GM23248 (cell line): Measurements from ENCODE around the gene ISG20L2. TPM values are rescaled to one million over a fixed set of nuclear protein-coding genes. Genes with fewer than 3 reads are reported as not detected.
A peak's percentile ranks its signal among the peaks of the same experiment; 100 is the strongest.

Source experiments
- DNase-seq: peaks from one replicate; pipeline ENCODE4 v3.0.0-alpha.2; 2015
- H2AFZ ChIP-seq: fragments of 200-600 bp; sonication (generic); 2 replicates; pipeline ENCODE4 v1.6.1; 2016; ENCODE audit warnings: antibody characterized with exemption
- H3F3A ChIP-seq: fragments of 200-600 bp; sonication (generic); 2 replicates; pipeline ENCODE4 v1.6.1; 2016; ENCODE audit warnings: mild to moderate bottlenecking, antibody characterized with exemption, mixed run types; ENCODE audit not compliant: insufficient read depth
- H3K27ac ChIP-seq: fragments of 200-600 bp; sonication (generic); 2 replicates; pipeline ENCODE4 v1.5.1; 2016; ENCODE audit warnings: mild to moderate bottlenecking
- H3K27me3 ChIP-seq: fragments of 200-600 bp; sonication (generic); replicated peaks from 2 replicates; pipeline ENCODE4 v1.6.1; 2016; ENCODE audit warnings: mild to moderate bottlenecking; ENCODE audit not compliant: insufficient read depth
- H3K36me3 ChIP-seq: fragments of 200-600 bp; sonication (generic); 2 replicates; pipeline ENCODE4 v1.6.1; 2016; ENCODE audit warnings: low read depth, mild to moderate bottlenecking
- H3K4me1 ChIP-seq: fragments of 200-600 bp; sonication (generic); 2 replicates; pipeline ENCODE4 v1.6.1; 2016; ENCODE audit warnings: mild to moderate bottlenecking; ENCODE audit not compliant: insufficient read depth
- H3K4me2 ChIP-seq: fragments of 200-600 bp; sonication (generic); one replicate; pipeline ENCODE4 v1.6.1; 2016; ENCODE audit warnings: mild to moderate bottlenecking; ENCODE audit not compliant: unreplicated experiment
- H3K4me3 ChIP-seq: fragments of 200-600 bp; sonication (generic); 2 replicates; pipeline ENCODE4 v1.5.1; 2016; ENCODE audit warnings: mild to moderate bottlenecking
- H3K79me2 ChIP-seq: fragments of 200-600 bp; sonication (generic); 2 replicates; pipeline ENCODE4 v1.6.1; 2016; ENCODE audit warnings: mild to moderate bottlenecking; ENCODE audit not compliant: insufficient read depth
- H3K9ac ChIP-seq: fragments of 200-600 bp; sonication (generic); 2 replicates; pipeline ENCODE4 v1.6.1; 2016; ENCODE audit warnings: mild to moderate bottlenecking
- H3K9me2 ChIP-seq: fragments of 200-600 bp; sonication (generic); 2 replicates; pipeline ENCODE4 v1.6.1; 2016; ENCODE audit warnings: mixed run types, mild to moderate bottlenecking, moderate library complexity; ENCODE audit not compliant: insufficient read depth
- H3K9me3 ChIP-seq: fragments of 200-600 bp; sonication (generic); one replicate; pipeline ENCODE4 v1.6.1; 2017; ENCODE audit warnings: low read depth
- H4K20me1 ChIP-seq: fragments of 200-600 bp; sonication (generic); 2 replicates; pipeline ENCODE4 v1.6.0; 2016; ENCODE audit not compliant: insufficient read depth
- EZH2 ChIP-seq: fragments of 200-600 bp; sonication (generic); IDR thresholded peaks from 2 replicates; pipeline ENCODE4 v1.6.1; 2018; ENCODE audit warnings: antibody characterized with exemption, mild to moderate bottlenecking; ENCODE audit not compliant: insufficient read depth, poor library complexity, severe bottlenecking
- EZH2phosphoT487 ChIP-seq: fragments of 200-600 bp; sonication (generic); IDR thresholded peaks from 2 replicates; pipeline ENCODE4 v1.6.1; 2018; ENCODE audit warnings: antibody characterized with exemption, moderate library complexity, mild to moderate bottlenecking, low read depth; ENCODE audit not compliant: insufficient read depth
- WGBS, 2 experiments: methylation state at CpG; one replicate each; pipeline ENCODE4 v1.1.6; 2015 to 2017; ENCODE audit warnings: low lambda C conversion rate in 2 of 2, low coverage in 1 of 2; ENCODE audit errors: missing lambda C conversion rate in 2 of 2; 5-methylcytosine and 5-hydroxymethylcytosine counted together
- in situ Hi-C: fragments of 300-500 bp; cut with MboI; formaldehyde crosslinking; loops from 2 replicates; pipeline ENCODE4 v1.15.0; 2020
- polyA plus RNA-seq: library from polyadenylated mRNA; unstranded; fragments of >200 nt; fragmentation: Nextera tagmentation; extraction: Ambion mirVana; gene quantifications from 2 replicates; pipeline ENCODE4 v1.2.1, GENCODE V29; 2016
- total RNA-seq: library from RNA; depleted of rRNA; stranded (reverse); fragments of >200 nt; shearing (Covaris generic); gene quantifications from 2 replicates; pipeline ENCODE4 v1.2.3, GENCODE V29; 2014

The ISG20L2 gene
- total and polyA plus RNA-seq, 2 experiments from 2014 or later = 10.4 to 17.8 TPM

GRCh38 chr1:156741481-156741983 is 13.0 kb upstream of the ISG20L2 start:
- H3K4me3 ChIP-seq = peak overlapping the region; percentile 42
- no peak for DNase-seq
- WGBS, 2 experiments = 56 to 57% methylated on average over 8 of the region's 8 CpGs
- H3K4me1 ChIP-seq = peaks cover 27% of the 10 kb centered on the region
- H3K27me3 ChIP-seq = no peaks in the 10 kb centered on the region
- 0 out of 2 replicates have a peak, but pooled peaks cover 15% of the 10 kb centered on the region for H3K36me3 ChIP-seq
- in situ Hi-C loops = no loop called here
- H3K27ac ChIP-seq = peak overlapping the region; percentile 62
- H4K20me1 ChIP-seq = no peaks in the 10 kb centered on the region
- no peaks in the 10 kb centered on the region for H3K9me3 ChIP-seq
- peak overlapping the region; percentile 40; the same call in 1 of the 2 replicates for H3K9ac ChIP-seq
- peaks cover 22% of the 10 kb centered on the region for H3F3A ChIP-seq
- peak overlapping the region; percentile 58; the same call in 1 of the 2 replicates for H2AFZ ChIP-seq
- peak overlapping the region; percentile 68 for H3K4me2 ChIP-seq
- no peak for TF ChIP-seq EZH2
- TF ChIP-seq EZH2phosphoT487 = no peak
- H3K79me2 ChIP-seq = peaks cover 77% of the 10 kb centered on the region
- H3K9me2 ChIP-seq = no peaks in the 10 kb centered on the region

GRCh38 chr1:156740741-156741480 is 12.3 kb upstream of the ISG20L2 start, which contains the start of gene MRPL24:
TSS of gene MRPL24 (minus strand) at chr1:156741088. CDS start at chr1:156738704, 2,384 bp downstream.
- H3F3A ChIP-seq = peaks cover 22% of the 10 kb centered on the region
- no peaks in the 10 kb centered on the region for H3K27me3 ChIP-seq
- H3K9me2 ChIP-seq = no peaks in the 10 kb centered on the region
- H3K27ac ChIP-seq = peak within 1 kb of the TSS; percentile 62
- peaks cover 22% of the 10 kb centered on the region for H3K4me1 ChIP-seq
- peak; percentile 99 for DNase-seq
- H4K20me1 ChIP-seq = no peaks in the 10 kb centered on the region
- H2AFZ ChIP-seq = peak within 1 kb of the TSS; percentile 66
- H3K4me2 ChIP-seq = peak within 1 kb of the TSS; percentile 84
- 0 out of 2 replicates have a peak, but pooled peaks cover 15% of the 10 kb centered on the region for H3K36me3 ChIP-seq
- no peak for TF ChIP-seq EZH2phosphoT487
- TF ChIP-seq EZH2 = no peak
- in situ Hi-C loops = no loop called here
- H3K79me2 ChIP-seq = peaks cover 71% of the 10 kb centered on the region
- no peaks in the 10 kb centered on the region for H3K9me3 ChIP-seq
- WGBS, 2 experiments = 1 to 3% methylated on average over 38 of the region's 38 CpGs
- peak within 1 kb of the TSS; percentile 86 for H3K9ac ChIP-seq
- peak within 1 kb of the TSS; percentile 91 for H3K4me3 ChIP-seq

DNA sequence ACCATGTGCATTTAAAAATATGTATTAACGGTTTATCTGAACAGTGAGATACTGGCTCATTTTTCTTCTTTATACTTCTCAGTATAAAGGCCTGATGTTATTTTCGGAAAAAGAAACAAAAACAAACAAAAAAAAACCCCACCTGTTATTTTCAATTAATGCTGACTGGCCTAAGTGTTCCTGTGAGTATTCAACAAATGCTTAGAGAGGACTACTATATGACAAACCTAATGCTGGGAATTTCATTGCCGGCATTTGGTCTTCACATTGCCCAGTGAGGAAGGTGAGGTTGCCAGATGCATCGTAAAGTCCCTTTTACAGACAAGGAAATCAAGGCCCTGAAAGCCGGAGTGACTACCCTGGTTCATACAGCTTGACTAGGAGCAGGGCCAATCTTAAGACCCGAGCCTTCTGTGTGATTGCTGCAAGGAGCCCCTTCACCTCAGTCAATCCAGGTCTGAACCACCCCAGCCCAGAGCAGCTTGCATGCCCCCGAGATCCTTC is 11.7 kb upstream of the ISG20L2 start:
- Histone ChIP-seq H3K9me3 (no peaks in the 10 kb centered on the region), H2AFZ (peak overlapping the region; percentile 66), H3K4me2 (peak overlapping the region; percentile 84), H3K27me3 (no peaks in the 10 kb centered on the region), H3K4me1 (peaks cover 17% of the 10 kb centered on the region), H3F3A (peaks cover 18% of the 10 kb centered on the region), H3K36me3 (peaks cover 15% of the 10 kb centered on the region; the same call in 1 of the 2 replicates), H3K4me3 (peak overlapping the region; percentile 91), H4K20me1 (no peaks in the 10 kb centered on the region), H3K9me2 (no peaks in the 10 kb centered on the region), H3K79me2 (peaks cover 64% of the 10 kb centered on the region), H3K9ac (peak overlapping the region; percentile 86), H3K27ac (peak overlapping the region; percentile 31)
- in situ Hi-C loops = no loop called here
- whole genome bisulfite sequencing, 2 experiments = 15 to 19% methylated on average over 7 of the region's 7 CpGs
- peak; percentile 36 for DNase-seq
- TF ChIP-seq EZH2 (no peak), EZH2phosphoT487 (no peak)

DNA sequence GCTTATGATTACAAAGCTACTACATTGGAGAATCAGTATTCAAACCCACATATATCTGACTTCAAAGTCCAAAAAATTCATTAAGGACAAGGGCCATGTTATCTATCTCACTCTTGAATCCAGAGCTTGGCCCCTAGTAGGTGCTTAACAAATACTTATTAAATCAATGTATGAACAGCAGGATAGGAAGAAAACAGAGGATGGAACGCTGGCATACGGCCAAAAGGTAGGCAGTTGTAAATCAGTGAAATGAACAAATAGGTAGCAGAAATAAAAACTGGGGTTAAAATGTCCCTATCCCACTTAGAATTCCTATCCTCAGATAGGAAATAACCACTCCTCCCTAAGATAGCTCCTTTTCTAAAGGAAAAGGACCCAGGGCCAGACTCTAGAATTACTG is 10.3 kb upstream of the ISG20L2 start:
- in situ Hi-C loops = no loop called here
- Histone ChIP-seq H3F3A (peaks cover 17% of the 10 kb centered on the region), H3K9me3 (no peaks in the 10 kb centered on the region), H3K4me1 (peaks cover 17% of the 10 kb centered on the region), H3K79me2 (peaks cover 52% of the 10 kb centered on the region), H3K4me3 (no peak overlapping the region), H3K9me2 (no peaks in the 10 kb centered on the region), H2AFZ (no peak overlapping the region), H3K27me3 (no peaks in the 10 kb centered on the region), H3K36me3 (peaks cover 15% of the 10 kb centered on the region; the same call in 1 of the 2 replicates), H3K4me2 (no peak overlapping the region), H3K27ac (no peak overlapping the region), H4K20me1 (no peaks in the 10 kb centered on the region), H3K9ac (no peak overlapping the region)
- no peak for TF ChIP-seq EZH2
- TF ChIP-seq EZH2phosphoT487 = no peak
- 76 to 85% methylated on average over 2 of the region's 2 CpGs for WGBS, 2 experiments
- DNase-seq = no peak
